Measurements from ENCODE around the gene FAM200C.

The FAM200C gene

GRCh38 chr5:160363660-160364395, 36.0 kb downstream of the FAM200C start:
- no peak for DNase-seq

DNA sequence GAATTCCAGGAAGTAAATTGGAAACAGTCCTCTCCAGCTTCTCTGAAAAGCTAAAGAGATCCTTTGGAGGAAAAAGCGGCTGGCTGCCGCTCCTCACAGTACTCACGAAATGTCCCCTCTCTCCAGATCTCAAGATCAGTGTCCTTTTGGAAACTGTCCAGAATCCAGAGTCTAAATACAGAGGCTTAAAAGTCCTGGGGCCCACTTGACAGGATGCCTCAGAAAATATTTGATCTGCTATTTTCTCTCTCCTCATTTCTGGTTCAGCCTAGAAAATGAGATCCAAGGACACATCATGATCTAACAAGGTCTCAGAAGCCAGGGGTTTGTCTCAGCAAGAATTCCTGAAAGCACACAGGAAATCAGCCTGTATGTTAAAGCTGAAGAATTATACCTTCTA, 36.6 kb downstream of the FAM200C start:
- DNase-seq = no peak

GRCh38 chr5:160361624-160362228, 38.1 kb downstream of the FAM200C start:
- DNase-seq = no peak

DNA sequence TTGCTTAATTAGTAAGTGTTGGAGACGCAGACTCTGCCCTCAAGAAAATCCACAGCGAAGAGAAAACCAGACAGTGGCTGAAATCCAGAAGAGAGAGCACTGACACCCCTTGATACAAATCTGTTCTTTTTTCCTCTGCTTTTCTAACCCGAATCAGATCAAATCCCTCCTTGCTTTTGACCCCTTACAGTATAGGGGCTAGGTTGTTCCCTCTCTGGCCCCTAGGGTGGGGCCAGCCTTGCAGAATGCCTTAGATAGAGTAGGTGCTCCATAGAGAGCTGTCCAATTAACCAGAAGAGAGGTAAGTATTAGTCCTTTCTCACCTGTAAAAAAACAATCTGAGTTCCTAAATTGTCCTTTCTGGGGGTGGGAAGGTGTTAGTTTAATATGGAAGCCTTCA, 39.5 kb downstream of the FAM200C start:
- no peak for DNase-seq

- DNase-seq = no peak
Observed at GRCh38 chr5:160359816-160360215, 40.0 kb downstream of the FAM200C start.

DNA sequence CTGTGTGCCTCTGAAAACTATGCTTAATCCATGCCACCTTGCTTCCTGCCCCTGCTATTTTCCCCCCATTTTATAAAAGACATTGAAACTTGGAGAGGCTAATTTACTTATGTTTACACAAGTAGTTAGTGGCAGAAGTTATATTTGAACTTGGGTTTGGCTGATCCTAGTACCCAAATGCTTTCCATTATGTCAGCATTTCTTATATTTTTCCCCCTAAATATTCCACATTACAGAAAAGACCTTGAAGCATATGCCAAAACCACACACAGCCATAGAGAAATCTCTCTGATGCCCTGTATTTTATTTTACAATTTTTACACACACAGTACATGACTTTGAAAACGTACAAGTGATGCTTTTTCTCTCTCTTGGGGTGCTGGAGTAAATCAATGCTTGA, 40.6 kb downstream of the FAM200C start:
- DNase-seq = no peak

DNA sequence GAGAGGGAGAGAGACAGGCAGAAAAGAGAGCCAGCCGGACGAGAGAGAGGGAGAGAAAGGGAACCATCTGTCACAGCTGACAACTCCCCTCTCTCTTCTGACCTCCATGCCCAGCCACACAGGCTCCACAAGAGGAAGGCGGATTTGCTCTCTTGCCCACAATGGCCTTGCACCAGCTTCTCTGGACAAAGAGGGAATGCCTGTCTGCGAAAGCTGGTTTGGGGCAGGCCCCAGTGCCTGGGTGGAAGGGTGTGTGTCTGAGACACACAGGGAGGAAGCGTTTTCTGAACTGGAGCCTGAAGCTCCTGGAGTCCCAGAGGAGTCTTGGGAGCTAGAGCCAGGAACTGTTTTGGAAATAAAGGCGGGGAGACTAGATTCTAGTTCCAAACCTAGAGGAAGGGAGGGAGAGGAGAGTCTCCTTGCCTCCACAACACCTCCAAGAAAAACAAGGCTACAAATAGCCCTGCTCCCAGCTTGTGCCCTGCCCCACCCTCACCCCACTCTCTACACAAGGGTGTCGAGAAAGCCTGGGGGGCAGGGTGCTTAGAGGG, 41.9 kb downstream of the FAM200C start:
- no peak for DNase-seq

GRCh38 chr5:160357394-160357793, 42.5 kb downstream of the FAM200C start:
- no peak for DNase-seq

- DNase-seq = no peak
Observed at GRCh38 chr5:160356550-160357347, 43.1 kb downstream of the FAM200C start.

GRCh38 chr5:160354666-160355065, 45.2 kb downstream of the FAM200C start:
- DNase-seq = no peak

DNA sequence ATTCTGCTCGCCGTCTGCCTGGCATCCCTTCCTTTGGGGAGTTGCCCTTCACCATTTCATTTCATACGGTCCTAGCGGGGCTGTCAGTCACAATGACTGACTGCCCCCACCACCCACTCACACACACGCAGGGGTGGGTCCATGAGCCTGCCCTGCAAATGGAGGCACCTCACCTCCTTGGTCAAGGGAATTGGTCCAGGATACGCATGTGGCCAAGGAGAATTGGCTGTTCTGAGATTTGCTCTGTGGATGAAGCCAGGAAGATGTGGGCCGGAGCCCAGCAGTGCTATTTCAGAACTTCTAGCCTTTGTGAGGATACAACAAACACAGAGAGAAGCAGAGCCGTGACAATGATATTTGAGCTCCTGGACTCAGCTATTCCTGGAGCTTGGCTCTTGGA, 46.5 kb downstream of the FAM200C start:
- DNase-seq = no peak

- DNase-seq = no peak
Observed at GRCh38 chr5:160352308-160352707, 47.5 kb downstream of the FAM200C start.

DNA sequence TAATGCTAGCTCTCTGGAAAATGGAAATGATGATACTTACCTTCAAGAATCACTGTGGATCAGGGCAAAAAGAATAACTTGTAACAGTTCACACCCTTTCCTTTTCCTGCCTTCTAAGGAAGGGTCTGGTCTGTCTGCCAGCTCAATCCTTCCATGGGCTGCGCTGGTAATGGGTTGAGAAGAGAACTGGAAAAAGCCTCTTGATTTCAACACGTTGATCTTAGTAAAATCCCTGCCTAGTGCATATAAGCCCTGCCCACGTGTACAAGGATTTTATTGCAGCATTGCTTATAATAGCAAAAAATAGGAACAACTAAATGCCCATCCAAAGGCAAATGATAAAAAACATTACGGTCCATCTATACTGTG, 49.9 kb downstream of the FAM200C start:
- no peak for DNase-seq

DNA sequence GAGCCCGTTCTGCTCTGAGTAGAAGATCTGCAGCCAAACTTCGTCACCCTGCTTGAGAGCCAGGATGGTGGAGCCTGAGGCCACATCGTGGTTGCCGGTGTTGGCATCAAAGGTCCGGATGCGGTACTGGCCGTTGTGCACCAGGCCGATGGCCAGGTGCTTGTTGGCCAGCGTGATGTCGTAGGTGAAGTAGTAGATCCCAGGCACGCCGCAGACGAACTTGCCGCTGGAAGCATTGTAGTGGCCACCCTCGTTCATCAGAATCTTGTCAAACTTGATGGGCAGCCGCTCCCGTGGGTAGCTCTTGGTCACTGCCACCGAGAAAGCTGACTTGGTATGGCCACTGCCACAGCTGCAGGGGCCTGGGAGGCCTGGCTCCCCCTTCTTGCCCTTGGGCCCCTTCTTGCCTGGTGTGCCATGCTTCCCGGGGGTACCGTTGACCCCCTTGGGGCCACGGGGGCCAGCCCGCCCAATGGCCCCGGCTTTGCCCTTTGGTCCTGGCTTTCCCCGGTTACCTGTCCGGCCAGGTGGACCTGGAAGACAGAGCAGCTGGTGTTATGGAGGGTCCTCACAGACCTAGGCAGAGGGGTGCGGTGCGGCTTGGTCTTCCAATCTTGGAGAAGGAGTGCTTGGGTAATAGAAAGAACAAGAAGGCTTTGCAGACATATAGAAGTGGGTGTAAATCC, 50.5 kb downstream of the FAM200C start:
- no peak for DNase-seq

- DNase-seq = no peak
Observed at GRCh38 chr5:160348080-160348479, 51.8 kb downstream of the FAM200C start.

DNA sequence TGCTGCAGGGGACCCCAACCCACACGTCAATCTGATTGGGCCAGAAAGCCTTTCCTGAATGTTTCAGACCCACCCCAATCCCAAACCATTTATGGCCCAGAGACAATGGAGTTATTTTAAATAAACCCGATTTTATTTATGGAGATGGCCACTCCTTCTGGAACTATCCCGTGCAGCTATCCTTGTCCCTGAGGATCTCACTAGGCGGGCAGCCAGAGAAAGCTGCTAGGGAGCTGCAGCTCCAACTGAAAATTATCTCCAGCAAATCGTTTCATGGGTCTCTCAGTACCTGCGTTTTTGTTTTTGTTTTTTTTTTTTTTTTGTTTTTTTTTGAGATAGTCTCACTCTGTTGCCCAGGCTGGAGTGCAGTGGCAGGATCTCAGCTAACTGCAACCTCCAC, 52.4 kb downstream of the FAM200C start:
- DNase-seq = no peak
